Nephron (organoid): ENCODE measurements around the gene MYBPC1.
A peak's percentile ranks its signal among the peaks of the same experiment; 100 is the strongest.

ENCODE experiments used
- H3K27ac Mint-ChIP-seq, 3 experiments: 2 replicates each; pipeline ENCODE4 v1.8.0; 2020; ENCODE audit warnings: mixed read lengths in 3 of 3, mild to moderate bottlenecking in 2 of 3, moderate library complexity in 1 of 3
- H3K27me3 Mint-ChIP-seq: 2 replicates; pipeline ENCODE4 v1.8.0; 2021; ENCODE audit warnings: low read depth, mild to moderate bottlenecking, moderate library complexity, mixed read lengths
- H3K36me3 Mint-ChIP-seq: 2 replicates; pipeline ENCODE4 v1.8.0; 2020; ENCODE audit warnings: low read depth, mixed read lengths
- H3K4me1 Mint-ChIP-seq: 2 replicates; pipeline ENCODE4 v1.8.0; 2020; ENCODE audit warnings: mixed read lengths
- H3K4me3 Mint-ChIP-seq, 3 experiments: 2 replicates each; pipeline ENCODE4 v1.8.0; 2020; ENCODE audit warnings: mild to moderate bottlenecking in 3 of 3, mixed read lengths in 3 of 3, moderate library complexity in 2 of 3
- H3K9me3 Mint-ChIP-seq: 2 replicates; pipeline ENCODE4 v1.8.0; 2020; ENCODE audit warnings: mixed read lengths
- TF ChIP-seq, protein P1 (sequence below), 3 experiments: fragments of 200-600 bp; sonication (generic); IDR thresholded peaks; one replicate each; pipeline ENCODE4 v1.5.0; 2021; ENCODE audit warnings: antibody characterized with exemption in 3 of 3; ENCODE audit not compliant: unreplicated experiment in 3 of 3

MYBPC1 gene

DNA sequence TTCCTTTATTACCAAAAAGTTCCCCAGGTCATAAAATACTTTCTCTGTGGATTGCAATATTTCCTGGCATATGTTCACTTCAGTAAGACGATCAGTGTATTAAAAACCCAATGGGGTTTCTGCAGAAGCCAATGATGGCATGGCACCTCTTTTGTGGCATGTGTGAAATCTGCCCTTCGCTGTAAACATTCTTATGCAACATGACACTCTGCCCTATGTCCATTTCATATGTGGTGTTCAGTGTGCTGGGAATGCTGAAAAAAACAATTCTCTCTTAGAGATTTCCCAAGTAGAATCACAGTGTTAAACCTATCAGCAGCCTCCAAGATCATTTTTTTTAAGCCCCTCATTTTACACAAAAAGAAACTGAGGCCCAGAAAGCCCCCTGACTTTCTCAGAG lies 2.3 kb upstream of the MYBPC1 start:
- TF ChIP-seq, protein P1, sequence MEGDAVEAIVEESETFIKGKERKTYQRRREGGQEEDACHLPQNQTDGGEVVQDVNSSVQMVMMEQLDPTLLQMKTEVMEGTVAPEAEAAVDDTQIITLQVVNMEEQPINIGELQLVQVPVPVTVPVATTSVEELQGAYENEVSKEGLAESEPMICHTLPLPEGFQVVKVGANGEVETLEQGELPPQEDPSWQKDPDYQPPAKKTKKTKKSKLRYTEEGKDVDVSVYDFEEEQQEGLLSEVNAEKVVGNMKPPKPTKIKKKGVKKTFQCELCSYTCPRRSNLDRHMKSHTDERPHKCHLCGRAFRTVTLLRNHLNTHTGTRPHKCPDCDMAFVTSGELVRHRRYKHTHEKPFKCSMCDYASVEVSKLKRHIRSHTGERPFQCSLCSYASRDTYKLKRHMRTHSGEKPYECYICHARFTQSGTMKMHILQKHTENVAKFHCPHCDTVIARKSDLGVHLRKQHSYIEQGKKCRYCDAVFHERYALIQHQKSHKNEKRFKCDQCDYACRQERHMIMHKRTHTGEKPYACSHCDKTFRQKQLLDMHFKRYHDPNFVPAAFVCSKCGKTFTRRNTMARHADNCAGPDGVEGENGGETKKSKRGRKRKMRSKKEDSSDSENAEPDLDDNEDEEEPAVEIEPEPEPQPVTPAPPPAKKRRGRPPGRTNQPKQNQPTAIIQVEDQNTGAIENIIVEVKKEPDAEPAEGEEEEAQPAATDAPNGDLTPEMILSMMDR (IDR thresholded peaks at IDR 0.05; ENCODE audit: unreplicated experiment in 3 of 3): no peak
- H3K27ac Mint-ChIP-seq: peak overlapping the region in 1 of 3 experiments; percentile 20
- peak overlapping the region in 1 of 3 experiments; percentile 2 for H3K4me3 Mint-ChIP-seq
- peaks cover 17% of the 10 kb centered on the region for H3K4me1 Mint-ChIP-seq
- no peaks in the 10 kb centered on the region for H3K36me3 Mint-ChIP-seq
- no peaks in the 10 kb centered on the region for H3K9me3 Mint-ChIP-seq
- no peaks in the 10 kb centered on the region for H3K27me3 Mint-ChIP-seq

DNA sequence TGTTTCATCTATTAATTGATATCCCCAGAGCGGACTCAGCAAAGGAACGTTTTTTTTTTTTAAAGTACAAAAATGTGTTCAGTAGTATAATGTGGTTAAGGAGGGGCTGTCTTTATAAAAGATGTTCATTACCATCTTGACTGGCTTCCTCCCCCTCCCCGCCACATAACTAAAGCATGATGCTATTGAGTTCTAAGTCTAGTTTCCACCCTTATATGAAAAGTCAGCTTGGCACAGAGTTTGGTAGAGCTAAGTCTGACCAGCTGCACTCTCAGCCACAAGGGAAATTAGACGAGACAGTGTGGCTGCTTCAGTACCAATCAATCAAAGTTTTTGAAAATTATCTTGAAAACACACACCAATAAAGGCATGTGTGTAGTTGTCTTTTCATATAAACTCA lies 1.9 kb upstream of the MYBPC1 start:
- TF ChIP-seq, protein P1 (IDR thresholded peaks at IDR 0.05; ENCODE audit: unreplicated experiment in 3 of 3): no peak
- Mint-ChIP-seq H3K36me3 (no peaks in the 10 kb centered on the region), H3K4me3 (no peak overlapping the region), H3K27ac (peak overlapping the region in 1 of 3 experiments; percentile 20), H3K4me1 (peaks cover 17% of the 10 kb centered on the region), H3K9me3 (no peaks in the 10 kb centered on the region), H3K27me3 (no peaks in the 10 kb centered on the region)

GRCh38 chr12:101596172-101596571 lies 1.4 kb downstream of the MYBPC1 start:
- Mint-ChIP-seq H3K27me3 (no peaks in the 10 kb centered on the region), H3K9me3 (no peaks in the 10 kb centered on the region), H3K27ac (no peak overlapping the region), H3K4me3 (peak overlapping the region in 2 of 3 experiments; percentile 74 to 87), H3K36me3 (no peaks in the 10 kb centered on the region), H3K4me1 (peaks cover 39% of the 10 kb centered on the region)
- TF ChIP-seq, protein P1 (IDR thresholded peaks at IDR 0.05; ENCODE audit: unreplicated experiment in 3 of 3): no peak

DNA sequence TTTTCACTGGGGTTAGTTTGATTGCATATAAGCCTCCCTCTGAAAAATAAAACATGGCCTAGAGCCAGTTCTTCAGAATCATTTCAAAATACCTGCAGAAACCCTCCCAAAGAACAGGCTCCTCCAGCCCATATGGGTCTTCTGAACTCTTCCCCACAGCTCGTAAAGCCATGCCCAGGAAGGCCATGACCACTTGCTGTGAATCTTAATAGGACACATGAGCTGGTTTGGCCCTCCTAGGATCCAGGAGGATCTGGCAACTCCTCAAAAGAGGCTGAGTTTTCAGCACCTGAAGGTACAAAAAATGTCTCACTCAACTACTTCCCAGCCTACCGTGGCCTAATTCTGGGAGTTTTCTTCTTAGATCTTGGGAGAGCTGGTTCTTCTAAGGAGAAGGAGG lies 2.4 kb downstream of the MYBPC1 start:
- Mint-ChIP-seq H3K9me3 (no peaks in the 10 kb centered on the region), H3K27me3 (no peaks in the 10 kb centered on the region), H3K4me3 (peak overlapping the region in 2 of 3 experiments; percentile 74 to 87), H3K27ac (no peak overlapping the region), H3K4me1 (peaks cover 39% of the 10 kb centered on the region), H3K36me3 (no peaks in the 10 kb centered on the region)
- TF ChIP-seq, protein P1 (IDR thresholded peaks at IDR 0.05; ENCODE audit: unreplicated experiment in 3 of 3): no peak

- Mint-ChIP-seq H3K36me3 (no peaks in the 10 kb centered on the region), H3K27me3 (no peaks in the 10 kb centered on the region), H3K4me1 (peaks cover 28% of the 10 kb centered on the region), H3K9me3 (no peaks in the 10 kb centered on the region), H3K27ac (no peak overlapping the region), H3K4me3 (peak overlapping the region in 1 of 3 experiments; percentile 78)
- TF ChIP-seq, protein P1 (IDR thresholded peaks at IDR 0.05; ENCODE audit: unreplicated experiment in 3 of 3): no peak
These were observed 3.7 kb downstream of the MYBPC1 start for GRCh38 chr12:101598483-101598882.

- Mint-ChIP-seq H3K36me3 (no peaks in the 10 kb centered on the region), H3K4me3 (peak overlapping the region in 1 of 3 experiments; percentile 78), H3K9me3 (no peaks in the 10 kb centered on the region), H3K27ac (no peak overlapping the region), H3K27me3 (no peaks in the 10 kb centered on the region), H3K4me1 (peaks cover 28% of the 10 kb centered on the region)
- TF ChIP-seq, protein P1 (IDR thresholded peaks at IDR 0.05; ENCODE audit: unreplicated experiment in 3 of 3): no peak
These were observed 4.5 kb downstream of the MYBPC1 start for GRCh38 chr12:101599311-101599710.
